Uterus (tissue), 2 donors: ENCODE measurements around the gene SLC12A5.

Source experiments
- CTCF ChIP-seq, 4 experiments: fragments of 200-600 bp in 2 of 4; fragments of 450-650 bp in 2 of 4; sonication (generic) in 2 of 4; IDR thresholded peaks; one replicate each; pipeline ENCODE4 v1.5.1; 2016 to 2019; ENCODE audit warnings: antibody characterized with exemption in 4 of 4, mild to moderate bottlenecking in 2 of 4, moderate library complexity in 1 of 4
- POLR2A ChIP-seq, 2 donors: fragments of 450-650 bp; IDR thresholded peaks; one replicate each; pipeline ENCODE4 v1.6.1; 2016; ENCODE audit warnings: antibody characterized with exemption in 2 of 2, mild to moderate bottlenecking in 1 of 2, moderate library complexity in 1 of 2

- TF ChIP-seq POLR2A (IDR thresholded peaks at IDR 0.05) (no peak), CTCF (IDR thresholded peaks at IDR 0.05) (no peak)
Measured at GRCh38 chr20:46056970-46057855, 28.2 kb downstream of the SLC12A5 start.
